ENCODE data around the gene RMND1.
A peak's percentile ranks its signal among the peaks of the same experiment; 100 is the strongest.
"Not testable (repeated sequence)": the region's sequence is repeated elsewhere in the genome, so short reads cannot be mapped to it uniquely, and the experiment has no call there.

The RMND1 gene

GRCh38 chr6:151452750-151453427 lies 963 bp upstream of the RMND1 start:
- Histone ChIP-seq H3K27me3 (ENCODE audit: insufficient read depth, low read length) (no peaks in the 10 kb centered on the region), H3K23ac (ENCODE audit: low read length) (no peak overlapping the region), H3K9ac (ENCODE audit: low read length) (peak overlapping the region; percentile 98), H3K4me3 (ENCODE audit: low read depth, low read length) (peak overlapping the region; percentile 94), H3K4me1 (ENCODE audit: control insufficient read depth in 1 of 2, insufficient read depth in 2 of 2, low read length in 2 of 2) (no peaks in the 10 kb centered on the region), H4K91ac (ENCODE audit: low read depth, low read length) (peak overlapping the region; percentile 94), H3K4ac (ENCODE audit: low read depth, low read length) (peak overlapping the region; percentile 94), H3K79me2 (ENCODE audit: control insufficient read depth, insufficient read depth, low read length, poor library complexity) (peaks cover 9% of the 10 kb centered on the region), H4K12ac (ENCODE audit: low read depth, low read length) (peak overlapping the region; percentile 97), H2BK120ac (ENCODE audit: insufficient read depth, low read length, poor library complexity) (peak overlapping the region; percentile 95), H2AFZ (ENCODE audit: insufficient read depth, low read length, poor library complexity) (peak overlapping the region; percentile 98), H3K4me2 (ENCODE audit: low read length) (peak overlapping the region; percentile 65), H3K18ac (ENCODE audit: low read length) (peak overlapping the region; percentile 77), H3K36me3 (ENCODE audit: control insufficient read depth in 1 of 2, insufficient read depth in 2 of 2, low read length in 2 of 2) (peaks cover 0 to 5% of the 10 kb centered on the region in 2 experiments), H2AK5ac (ENCODE audit: low read length) (peak overlapping the region; percentile 83), H3K27ac (ENCODE audit: low read depth, low read length) (peak overlapping the region; percentile 99), H2BK12ac (ENCODE audit: low read length) (peak overlapping the region; percentile 68), H4K8ac (ENCODE audit: low read depth, low read length) (peak overlapping the region; percentile 98), H3K9me3 (ENCODE audit: insufficient read depth, low read depth, low read length) (no peaks in the 10 kb centered on the region), H3K14ac (ENCODE audit: low read length) (peak overlapping the region; percentile 99), H2BK5ac (ENCODE audit: low read depth, low read length, poor library complexity) (peak overlapping the region; percentile 97), H3K79me1 (ENCODE audit: low read length) (peaks cover 9% of the 10 kb centered on the region)
- no CpG with 5 or more reads among the region's 24 CpGs for WGBS (ENCODE audit: extremely low coverage, insufficient coverage, insufficient read length)
- peak; percentile 27 to 43 for DNase-seq

- peaks cover 0 to 2% of the 10 kb centered on the region in 2 experiments for H3K36me3 ChIP-seq (ENCODE audit: control insufficient read depth in 1 of 2, insufficient read depth in 2 of 2, low read length in 2 of 2)
- DNase-seq, result peak in 1 of 2 donors; percentile 22
- peak overlapping the region; percentile 81 for H2BK5ac ChIP-seq (ENCODE audit: low read depth, low read length, poor library complexity)
- peak overlapping the region; percentile 93 for H3K27ac ChIP-seq (ENCODE audit: low read depth, low read length)
- peaks cover 9% of the 10 kb centered on the region for H3K79me2 ChIP-seq (ENCODE audit: control insufficient read depth, insufficient read depth, low read length, poor library complexity)
- H4K12ac ChIP-seq (ENCODE audit: low read depth, low read length), result peak overlapping the region; percentile 92
- peaks cover 9% of the 10 kb centered on the region for H3K79me1 ChIP-seq (ENCODE audit: low read length)
- H2BK120ac ChIP-seq (ENCODE audit: insufficient read depth, low read length, poor library complexity), result peak overlapping the region; percentile 54
- H3K4ac ChIP-seq (ENCODE audit: low read depth, low read length), result peak overlapping the region; percentile 88
- peaks cover 0 to 1% of the 10 kb centered on the region in 2 experiments for H3K4me1 ChIP-seq (ENCODE audit: control insufficient read depth in 1 of 2, insufficient read depth in 2 of 2, low read length in 2 of 2)
- H2AFZ ChIP-seq (ENCODE audit: insufficient read depth, low read length, poor library complexity), result peak overlapping the region; percentile 94
- peak overlapping the region; percentile 84 for H3K4me2 ChIP-seq (ENCODE audit: low read length)
- H3K9ac ChIP-seq (ENCODE audit: low read length), result peak overlapping the region; percentile 99
- peak overlapping the region; percentile 81 for H4K91ac ChIP-seq (ENCODE audit: low read depth, low read length)
- H2BK12ac ChIP-seq (ENCODE audit: low read length), result no peak overlapping the region
- H3K18ac ChIP-seq (ENCODE audit: low read length), result peak overlapping the region; percentile 79
- peak overlapping the region; percentile 99 for H4K8ac ChIP-seq (ENCODE audit: low read depth, low read length)
- peak overlapping the region; percentile 92 for H3K4me3 ChIP-seq (ENCODE audit: low read depth, low read length)
- peak overlapping the region; percentile 97 for H3K14ac ChIP-seq (ENCODE audit: low read length)
- H3K27me3 ChIP-seq (ENCODE audit: insufficient read depth, low read length), result no peaks in the 10 kb centered on the region
- peak overlapping the region; percentile 90 for H2AK5ac ChIP-seq (ENCODE audit: low read length)
- WGBS (ENCODE audit: extremely low coverage, insufficient coverage, insufficient read length), result no CpG with 5 or more reads among the region's 22 CpGs
- H3K9me3 ChIP-seq (ENCODE audit: insufficient read depth, low read depth, low read length), result no peaks in the 10 kb centered on the region
- H3K23ac ChIP-seq (ENCODE audit: low read length), result no peak overlapping the region
Observed at GRCh38 chr6:151451417-151451949, 443 bp downstream of the RMND1 start.

- H3K23ac ChIP-seq (ENCODE audit: low read length); H2BK120ac ChIP-seq (ENCODE audit: insufficient read depth, low read length, poor library complexity); H3K27me3 ChIP-seq (ENCODE audit: insufficient read depth, low read length); H3K9me3 ChIP-seq (ENCODE audit: insufficient read depth, low read depth, low read length); H3K18ac ChIP-seq (ENCODE audit: low read length); H3K14ac ChIP-seq (ENCODE audit: low read length); H2AFZ ChIP-seq (ENCODE audit: insufficient read depth, low read length, poor library complexity); H4K91ac ChIP-seq (ENCODE audit: low read depth, low read length); H2AK5ac ChIP-seq (ENCODE audit: low read length); H3K9ac ChIP-seq (ENCODE audit: low read length); H3K79me1 ChIP-seq (ENCODE audit: low read length); H3K79me2 ChIP-seq (ENCODE audit: control insufficient read depth, insufficient read depth, low read length, poor library complexity); H3K27ac ChIP-seq (ENCODE audit: low read depth, low read length); H3K4me3 ChIP-seq (ENCODE audit: low read depth, low read length); H3K36me3 ChIP-seq (ENCODE audit: control insufficient read depth in 1 of 2, insufficient read depth in 2 of 2, low read length in 2 of 2); H3K4ac ChIP-seq (ENCODE audit: low read depth, low read length); H3K4me1 ChIP-seq (ENCODE audit: control insufficient read depth in 1 of 2, insufficient read depth in 2 of 2, low read length in 2 of 2); H2BK5ac ChIP-seq (ENCODE audit: low read depth, low read length, poor library complexity); DNase-seq; H2BK12ac ChIP-seq (ENCODE audit: low read length); H4K8ac ChIP-seq (ENCODE audit: low read depth, low read length); H4K12ac ChIP-seq (ENCODE audit: low read depth, low read length): not testable (repeated sequence)
- H3K4me2 ChIP-seq (ENCODE audit: low read length), result peak overlapping the region; percentile 84
- WGBS (ENCODE audit: extremely low coverage, insufficient coverage, insufficient read length), result no CpG with 5 or more reads among the region's 6 CpGs
Observed at GRCh38 chr6:151450928-151451327, 998 bp downstream of the RMND1 start.

GRCh38 chr6:151448623-151449022 lies 3.3 kb downstream of the RMND1 start:
- H3K18ac ChIP-seq (ENCODE audit: low read length), result no peak overlapping the region
- no peak overlapping the region for H2AFZ ChIP-seq (ENCODE audit: insufficient read depth, low read length, poor library complexity)
- no peak overlapping the region for H3K9ac ChIP-seq (ENCODE audit: low read length)
- no peak overlapping the region for H3K4me3 ChIP-seq (ENCODE audit: low read depth, low read length)
- no peak overlapping the region for H4K8ac ChIP-seq (ENCODE audit: low read depth, low read length)
- H3K79me1 ChIP-seq (ENCODE audit: low read length), result peaks cover 10% of the 10 kb centered on the region
- H3K4ac ChIP-seq (ENCODE audit: low read depth, low read length), result no peak overlapping the region
- H2AK5ac ChIP-seq (ENCODE audit: low read length), result no peak overlapping the region
- no peak overlapping the region for H4K12ac ChIP-seq (ENCODE audit: low read depth, low read length)
- WGBS (ENCODE audit: extremely low coverage, insufficient coverage, insufficient read length), result no CpG with 5 or more reads among the region's 12 CpGs
- no peaks in the 10 kb centered on the region for H3K27me3 ChIP-seq (ENCODE audit: insufficient read depth, low read length)
- H2BK120ac ChIP-seq (ENCODE audit: insufficient read depth, low read length, poor library complexity), result no peak overlapping the region
- H2BK12ac ChIP-seq (ENCODE audit: low read length), result no peak overlapping the region
- no peaks in the 10 kb centered on the region for H3K9me3 ChIP-seq (ENCODE audit: insufficient read depth, low read depth, low read length)
- H3K79me2 ChIP-seq (ENCODE audit: control insufficient read depth, insufficient read depth, low read length, poor library complexity), result peaks cover 9% of the 10 kb centered on the region
- H3K14ac ChIP-seq (ENCODE audit: low read length), result no peak overlapping the region
- H3K27ac ChIP-seq (ENCODE audit: low read depth, low read length), result no peak overlapping the region
- H3K36me3 ChIP-seq (ENCODE audit: control insufficient read depth in 1 of 2, insufficient read depth in 2 of 2, low read length in 2 of 2), result peaks cover 2 to 4% of the 10 kb centered on the region in 2 experiments
- no peak overlapping the region for H2BK5ac ChIP-seq (ENCODE audit: low read depth, low read length, poor library complexity)
- H3K4me1 ChIP-seq (ENCODE audit: control insufficient read depth in 1 of 2, insufficient read depth in 2 of 2, low read length in 2 of 2), result peaks cover 0 to 3% of the 10 kb centered on the region in 2 experiments
- H3K23ac ChIP-seq (ENCODE audit: low read length), result no peak overlapping the region
- H3K4me2 ChIP-seq (ENCODE audit: low read length), result no peak overlapping the region
- no peak overlapping the region for H4K91ac ChIP-seq (ENCODE audit: low read depth, low read length)
- no peak for DNase-seq
